GM12878 (cell line): ENCODE results near the gene AFF1. TPM values are rescaled to one million over a fixed set of nuclear protein-coding genes. Genes with fewer than 3 reads are reported as not detected.

ENCODE experiments used
- ATAC-seq: fragments of 200-7000 bp; cut with Tn5 transposase; 3 replicates; pipeline ENCODE4 v1.9.1; 2020; ENCODE audit warnings: mild to moderate bottlenecking, moderate library complexity
- BruUV-seq: library from RNA; stranded (reverse); fragments of 400-500 nt; replicated peaks from 2 replicates; lab custom pipeline; 2021; lab: Mats Ljungman, UMichigan
- CTCF ChIA-PET: fragments of 300-600 bp; sonication (Branson Sonifier 250); formaldehyde crosslinking; extraction: SDS; loops from one replicate; lab custom pipeline; 2021; ENCODE audit warnings: inconsistent platforms; lab: Yijun Ruan, JAX
- POLR2A ChIA-PET: fragments of 350-600 bp; formaldehyde crosslinking; extraction: SDS; loops from one replicate; lab custom pipeline; 2021; ENCODE audit warnings: inconsistent platforms; lab: Charles Lee
- RAD21 ChIA-PET: fragments of 300-600 bp; sonication (Branson Sonifier 250); formaldehyde crosslinking; loops from one replicate; lab custom pipeline; 2023; ENCODE audit warnings: antibody characterized with exemption; ENCODE audit not compliant: unreplicated experiment; lab: Charles Lee
- SMC1A ChIA-PET: fragments of 300-600 bp; sonication (Branson Sonifier 250); formaldehyde crosslinking; loops from one replicate; lab custom pipeline; 2023; ENCODE audit not compliant: unreplicated experiment, uncharacterized antibody; lab: Charles Lee
- DNase-seq: peaks from one replicate; pipeline ENCODE4 v3.0.0-alpha.2; 2011; ENCODE audit warnings: low read depth, low spot score
- FAIRE-seq: peaks from 3 replicates; lab custom pipeline; 2011; peaks lifted over from hg19 to GRCh38; lab: Jason Lieb, UNC
- H2AFZ ChIP-seq: 2 replicates; pipeline ENCODE4 v1.6.0; 2011; ENCODE audit warnings: low read depth, low read length, control low read depth; ENCODE audit not compliant: control insufficient read depth
- H3K27ac ChIP-seq: 2 replicates; pipeline ENCODE4 v1.5.1; 2011; ENCODE audit warnings: control low read depth; ENCODE audit not compliant: control insufficient read depth, insufficient read depth
- H3K27me3 ChIP-seq, 2 experiments: replicated peaks in 1 of 2; 2 replicates each; pipeline versions ENCODE4 v1.6.0 to v1.6.1; 2011; ENCODE audit warnings: low read length in 1 of 2; ENCODE audit not compliant: control insufficient read depth in 2 of 2, insufficient read depth in 2 of 2
- H3K36me3 ChIP-seq, 2 experiments: 2 replicates each; pipeline ENCODE4 v1.5.1; 2011; ENCODE audit warnings: low read length in 1 of 2; ENCODE audit not compliant: control insufficient read depth in 2 of 2, insufficient read depth in 2 of 2
- H3K4me1 ChIP-seq: 2 replicates; pipeline ENCODE4 v1.6.1; 2011; ENCODE audit warnings: mild to moderate bottlenecking, low read length, moderate library complexity, mixed read lengths; ENCODE audit not compliant: control insufficient read depth, insufficient read depth
- H3K4me2 ChIP-seq: 2 replicates; pipeline ENCODE4 v1.6.0; 2011; ENCODE audit warnings: control low read depth; ENCODE audit not compliant: control insufficient read depth, insufficient read depth
- H3K4me3 ChIP-seq: fragments of 200-600 bp; sonication (generic); 2 replicates; pipeline ENCODE4 v1.5.1; 2016
- H3K79me2 ChIP-seq: 2 replicates; pipeline ENCODE4 v1.6.0; 2011; ENCODE audit warnings: low read length; ENCODE audit not compliant: control insufficient read depth, insufficient read depth
- H3K9ac ChIP-seq: 2 replicates; pipeline ENCODE4 v1.8.0; 2011; ENCODE audit warnings: low read length, control low read depth, mixed read lengths; ENCODE audit not compliant: control insufficient read depth, insufficient read depth
- H3K9me3 ChIP-seq: replicated peaks from 3 replicates; pipeline ENCODE4 v1.5.1; 2011; ENCODE audit warnings: mild to moderate bottlenecking, low read length; ENCODE audit not compliant: control insufficient read depth, insufficient read depth
- H4K20me1 ChIP-seq: 2 replicates; pipeline ENCODE4 v1.6.0; 2011; ENCODE audit not compliant: control insufficient read depth, insufficient read depth
- ESRRA ChIP-seq: IDR thresholded peaks from 2 replicates; pipeline ENCODE4 v1.6.1; 2012; ENCODE audit warnings: mild to moderate bottlenecking, low read length, improper control_type of control experiment
- MYB ChIP-seq: fragments of 150-350 bp; IDR thresholded peaks from 2 replicates; pipeline ENCODE4 v1.6.1; 2014; ENCODE audit warnings: mild to moderate bottlenecking, low read depth, low read length, borderline replicate concordance
- NR2F1 ChIP-seq: fragments of 450-650 bp; conservative IDR thresholded peaks from 2 replicates; pipeline ENCODE4 v1.6.1; 2017; ENCODE audit warnings: mild to moderate bottlenecking
- SRF ChIP-seq, 2 experiments: IDR thresholded peaks; 2 replicates each; pipeline ENCODE4 v1.6.1; 2011; ENCODE audit warnings: low read depth in 2 of 2, low read length in 2 of 2, mild to moderate bottlenecking in 1 of 2, moderate library complexity in 1 of 2
- STAT1 ChIP-seq: fragments of 450-650 bp; conservative IDR thresholded peaks from 2 replicates; pipeline ENCODE4 v1.6.1; 2014; ENCODE audit warnings: antibody characterized with exemption, mild to moderate bottlenecking
- YBX1 ChIP-seq: fragments of 450-650 bp; IDR thresholded peaks from 2 replicates; pipeline ENCODE4 v1.6.1; 2016; ENCODE audit warnings: antibody characterized with exemption
- ZBED1 ChIP-seq: IDR thresholded peaks from 2 replicates; pipeline ENCODE4 v1.6.1; 2016; ENCODE audit warnings: borderline replicate concordance
- in situ Hi-C: fragments of 300-500 bp; cut with MboI; formaldehyde crosslinking; loops from 9 replicates; pipeline ENCODE4 v1.14.3; 2018; ENCODE audit warnings: mixed read lengths
- intact Hi-C: fragments of 100-400 bp; cut with micrococcal nuclease; formaldehyde crosslinking; loops from one replicate; pipeline ENCODE4 v1.14.2; 2022; ENCODE audit not compliant: unreplicated experiment
- polyA plus RNA-seq, 11 experiments: library from polyadenylated mRNA; depleted of rRNA in 4 of 11; unstranded in 6 of 11; stranded (reverse) in 5 of 11; fragments of >200 nt; fragmentation: Nextera tagmentation in 4 of 11; fragmentation: Illumina TruSeq in 1 of 11; extraction: Ambion mirVana in 4 of 11; extraction: Trizol in 1 of 11; gene quantifications; 1 replicate in 1 of 11; 2 replicates in 10 of 11; pipeline versions ENCODE4 v1.2.1 to v1.2.3, GENCODE V29; 2011 to 2016; ENCODE audit warnings: inconsistent platforms in 2 of 11, missing spikeins in 2 of 11, low read depth in 1 of 11
- total RNA-seq, 4 experiments: library from RNA; depleted of rRNA in 3 of 4; stranded (reverse); fragments of >200 nt in 3 of 4; fragmentation: Illumina TruSeq in 1 of 4; extraction: Trizol in 1 of 4; gene quantifications; 2 replicates each; pipeline versions ENCODE4 v1.2.1 to v1.2.3, GENCODE V29; 2013 to 2021
- TF ChIP-seq, protein P1 (sequence below): fragments of 450-650 bp; IDR thresholded peaks from 2 replicates; pipeline ENCODE4 v1.6.1; 2016; ENCODE audit warnings: mild to moderate bottlenecking, moderate library complexity, borderline replicate concordance

AFF1 gene
- total and polyA plus RNA-seq, 10 of the 15 experiments (the other 5 are each of a cell fraction or from before 2014, with no cell fraction given): 3.5 to 56.1 (median 21.5) TPM

DNA sequence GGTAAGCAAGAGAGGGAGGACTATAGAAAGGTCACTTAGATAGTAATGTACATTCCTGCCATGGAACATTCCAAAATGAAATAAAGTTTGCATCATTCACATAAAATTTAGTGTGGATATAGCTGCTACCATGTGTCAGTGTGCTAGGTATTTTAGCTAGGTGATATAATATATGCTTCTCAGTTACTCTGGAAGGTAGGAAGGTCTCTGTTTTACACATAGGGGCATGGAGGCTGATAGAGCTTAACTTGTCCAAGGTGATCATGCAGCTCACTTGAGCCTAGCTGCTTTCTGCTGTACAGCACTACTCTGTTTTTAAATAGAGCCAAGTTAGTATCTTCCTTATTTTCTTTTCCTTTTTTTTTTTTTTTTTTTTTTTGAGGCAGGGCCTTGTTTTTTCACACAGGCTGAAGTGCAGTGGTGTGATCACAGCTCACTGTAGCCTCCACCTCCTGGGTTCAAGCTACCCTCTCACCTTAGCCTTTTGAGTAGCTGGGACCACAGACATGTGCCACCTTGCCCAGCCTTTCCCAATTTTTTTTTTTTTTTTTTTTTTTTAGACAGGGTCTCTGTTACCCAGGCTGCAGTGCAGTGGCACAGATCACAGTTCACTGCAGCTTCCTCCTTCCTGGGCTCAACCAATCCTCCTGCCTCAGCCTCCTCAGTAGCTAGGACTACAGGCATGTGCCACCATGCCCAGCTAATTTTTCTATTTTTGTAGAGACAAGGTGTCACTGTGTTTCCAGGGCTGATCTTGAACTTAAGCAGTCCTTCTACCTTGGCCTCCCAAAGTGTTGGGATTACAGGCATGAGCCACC lies 10.4 kb downstream of the AFF1 start:
- ATAC-seq (peak; percentile 24), FAIRE-seq (no peak), DNase-seq (no peak)
- no peak overlapping the region for H2AFZ ChIP-seq
- intact Hi-C loops: no loop called here
- POLR2A ChIA-PET: interaction anchor here (0.6 to 2.6 kb wide), 12 partner anchors 9 to 432 kb away, joined by 3 to 12 read pairs (median 4); no protein-coding TSS in a partner anchor
- peaks cover 3% of the 10 kb centered on the region; the same call in 1 of the 2 replicates for H4K20me1 ChIP-seq
- in situ Hi-C loops: loop anchor here (5.0 kb wide), 1 partner anchor 62 kb away; no protein-coding TSS in a partner anchor
- no peaks in the 10 kb centered on the region for H3K9me3 ChIP-seq
- TF ChIP-seq ESRRA (no peak), ZBED1 (no peak), NR2F1 (no peak), MYB (no peak), SRF (IDR thresholded peaks at IDR 0.05; ENCODE audit: low read depth in 2 of 2, low read length in 2 of 2) (no peak), YBX1 (no peak), STAT1 (no peak)
- TF ChIP-seq, protein P1, sequence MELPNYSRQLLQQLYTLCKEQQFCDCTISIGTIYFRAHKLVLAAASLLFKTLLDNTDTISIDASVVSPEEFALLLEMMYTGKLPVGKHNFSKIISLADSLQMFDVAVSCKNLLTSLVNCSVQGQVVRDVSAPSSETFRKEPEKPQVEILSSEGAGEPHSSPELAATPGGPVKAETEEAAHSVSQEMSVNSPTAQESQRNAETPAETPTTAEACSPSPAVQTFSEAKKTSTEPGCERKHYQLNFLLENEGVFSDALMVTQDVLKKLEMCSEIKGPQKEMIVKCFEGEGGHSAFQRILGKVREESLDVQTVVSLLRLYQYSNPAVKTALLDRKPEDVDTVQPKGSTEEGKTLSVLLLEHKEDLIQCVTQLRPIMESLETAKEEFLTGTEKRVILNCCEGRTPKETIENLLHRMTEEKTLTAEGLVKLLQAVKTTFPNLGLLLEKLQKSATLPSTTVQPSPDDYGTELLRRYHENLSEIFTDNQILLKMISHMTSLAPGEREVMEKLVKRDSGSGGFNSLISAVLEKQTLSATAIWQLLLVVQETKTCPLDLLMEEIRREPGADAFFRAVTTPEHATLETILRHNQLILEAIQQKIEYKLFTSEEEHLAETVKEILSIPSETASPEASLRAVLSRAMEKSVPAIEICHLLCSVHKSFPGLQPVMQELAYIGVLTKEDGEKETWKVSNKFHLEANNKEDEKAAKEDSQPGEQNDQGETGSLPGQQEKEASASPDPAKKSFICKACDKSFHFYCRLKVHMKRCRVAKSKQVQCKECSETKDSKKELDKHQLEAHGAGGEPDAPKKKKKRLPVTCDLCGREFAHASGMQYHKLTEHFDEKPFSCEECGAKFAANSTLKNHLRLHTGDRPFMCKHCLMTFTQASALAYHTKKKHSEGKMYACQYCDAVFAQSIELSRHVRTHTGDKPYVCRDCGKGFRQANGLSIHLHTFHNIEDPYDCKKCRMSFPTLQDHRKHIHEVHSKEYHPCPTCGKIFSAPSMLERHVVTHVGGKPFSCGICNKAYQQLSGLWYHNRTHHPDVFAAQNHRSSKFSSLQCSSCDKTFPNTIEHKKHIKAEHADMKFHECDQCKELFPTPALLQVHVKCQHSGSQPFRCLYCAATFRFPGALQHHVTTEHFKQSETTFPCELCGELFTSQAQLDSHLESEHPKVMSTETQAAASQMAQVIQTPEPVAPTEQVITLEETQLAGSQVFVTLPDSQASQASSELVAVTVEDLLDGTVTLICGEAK: no peak
- no peak overlapping the region; the same call in 1 of the 2 replicates for H3K27ac ChIP-seq
- SMC1A ChIA-PET: interaction anchor here (0.5 to 13.7 kb wide), 12 partner anchors 9 to 146 kb away, joined by 3 to 192 read pairs (median 5); partner anchors contain the start of gene AFF1
- H3K9ac ChIP-seq: no peak overlapping the region
- H3K27me3 ChIP-seq: no peaks in the 10 kb centered on the region
- H3K79me2 ChIP-seq: peaks cover 86% of the 10 kb centered on the region
- no peak overlapping the region for H3K4me3 ChIP-seq
- H3K36me3 ChIP-seq: peaks cover 0 to 9% of the 10 kb centered on the region in 2 experiments; a peak in 3 of 4 replicates
- peaks cover 54% of the 10 kb centered on the region for H3K4me1 ChIP-seq
- no TSS peak for BruUV-seq
- H3K4me2 ChIP-seq: no peak overlapping the region
- RAD21 ChIA-PET: interaction anchor here (0.6 to 2.4 kb wide), 14 partner anchors 9 to 252 kb away, joined by 3 to 10 read pairs (median 4); no protein-coding TSS in a partner anchor
- CTCF ChIA-PET: interaction anchor here (0.6 to 1.8 kb wide), 8 partner anchors 8 to 1872 kb away, joined by 3 to 8 read pairs (median 4); no protein-coding TSS in a partner anchor
